Activated naive CD8-positive, alpha-beta T cell (primary cell): ENCODE results near the gene SPNS1.
"Not testable (repeated sequence)": the region's sequence is repeated elsewhere in the genome, so short reads cannot be mapped to it uniquely, and the experiment has no call there.

Experiments used
- H3K27ac Mint-ChIP-seq: one replicate; pipeline ENCODE4 v1.8.0; 2021; ENCODE audit warnings: mixed read lengths
- H3K27me3 Mint-ChIP-seq: one replicate; pipeline ENCODE4 v1.8.0; 2021; ENCODE audit warnings: mixed read lengths
- H3K36me3 Mint-ChIP-seq: one replicate; pipeline ENCODE4 v1.8.0; 2021; ENCODE audit warnings: mixed read lengths
- H3K4me1 Mint-ChIP-seq: one replicate; pipeline ENCODE4 v1.8.0; 2021; ENCODE audit warnings: low read depth, mixed read lengths
- H3K4me3 Mint-ChIP-seq: one replicate; pipeline ENCODE4 v1.8.0; 2021; ENCODE audit warnings: mild to moderate bottlenecking, mixed read lengths
- H3K9me3 Mint-ChIP-seq: one replicate; pipeline ENCODE4 v1.8.0; 2021; ENCODE audit warnings: low read depth, mixed read lengths

The SPNS1 gene

GRCh38 chr16:28938721-28939120 is 35.9 kb upstream of the SPNS1 start:
- H3K9me3 Mint-ChIP-seq, result no peaks in the 10 kb centered on the region

GRCh38 chr16:28939825-28940224 is 34.8 kb upstream of the SPNS1 start:
- not testable (repeated sequence) for H3K4me3 Mint-ChIP-seq, H3K27me3 Mint-ChIP-seq, H3K9me3 Mint-ChIP-seq, H3K27ac Mint-ChIP-seq, H3K36me3 Mint-ChIP-seq
- H3K4me1 Mint-ChIP-seq, result peaks cover 13% of the 10 kb centered on the region

More at GRCh38 chr16:28938721-28939120, 35.9 kb upstream of the SPNS1 start:
- Mint-ChIP-seq H3K4me1 (peaks cover 13% of the 10 kb centered on the region), H3K36me3 (peaks cover 2% of the 10 kb centered on the region), H3K27me3 (no peaks in the 10 kb centered on the region), H3K4me3 (no peak overlapping the region), H3K27ac (no peak overlapping the region)

GRCh38 chr16:28943281-28943680 is 31.3 kb upstream of the SPNS1 start:
- H3K4me1 Mint-ChIP-seq, result peaks cover 8% of the 10 kb centered on the region

GRCh38 chr16:28946681-28947080 is 27.9 kb upstream of the SPNS1 start:
- H3K4me3 Mint-ChIP-seq, result no peak overlapping the region
- peaks cover 17% of the 10 kb centered on the region for H3K4me1 Mint-ChIP-seq
- H3K36me3 Mint-ChIP-seq, result no peaks in the 10 kb centered on the region
- H3K27ac Mint-ChIP-seq, result no peak overlapping the region
- no peaks in the 10 kb centered on the region for H3K9me3 Mint-ChIP-seq
- H3K27me3 Mint-ChIP-seq, result no peaks in the 10 kb centered on the region

More at GRCh38 chr16:28943281-28943680, 31.3 kb upstream of the SPNS1 start:
- Mint-ChIP-seq H3K36me3 (no peaks in the 10 kb centered on the region), H3K27ac (no peak overlapping the region), H3K9me3 (no peaks in the 10 kb centered on the region), H3K4me3 (no peak overlapping the region), H3K27me3 (no peaks in the 10 kb centered on the region)

- Mint-ChIP-seq H3K27me3 (no peaks in the 10 kb centered on the region), H3K4me1 (peaks cover 29% of the 10 kb centered on the region), H3K4me3 (peak within 1 kb of the TSS; percentile 95), H3K36me3 (no peaks in the 10 kb centered on the region), H3K27ac (peak within 1 kb of the TSS; percentile 97), H3K9me3 (no peaks in the 10 kb centered on the region)
Measured at GRCh38 chr16:28950648-28951409, 23.7 kb upstream of the SPNS1 start, which contains the start of gene NFATC2IP. Gene NFATC2IP (plus strand): TSS chr16:28950937. CDS start chr16:28951012, 75 bp downstream.

- Mint-ChIP-seq H3K27me3 (no peaks in the 10 kb centered on the region), H3K4me3 (peak overlapping the region; percentile 95), H3K36me3 (peaks cover 2% of the 10 kb centered on the region), H3K9me3 (no peaks in the 10 kb centered on the region), H3K4me1 (peaks cover 28% of the 10 kb centered on the region), H3K27ac (peak overlapping the region; percentile 83)
Measured at GRCh38 chr16:28951410-28951943, 23.1 kb upstream of the SPNS1 start.

- Mint-ChIP-seq H3K4me1 (peaks cover 7% of the 10 kb centered on the region), H3K9me3 (no peaks in the 10 kb centered on the region), H3K27ac (no peak overlapping the region), H3K27me3 (no peaks in the 10 kb centered on the region), H3K4me3 (no peak overlapping the region), H3K36me3 (peaks cover 3% of the 10 kb centered on the region)
Measured at GRCh38 chr16:28958216-28958615, 16.4 kb upstream of the SPNS1 start.

GRCh38 chr16:28958836-28959235 is 15.7 kb upstream of the SPNS1 start:
- H3K4me1 Mint-ChIP-seq, result peaks cover 4% of the 10 kb centered on the region
- no peak overlapping the region for H3K4me3 Mint-ChIP-seq
- H3K36me3 Mint-ChIP-seq, result peaks cover 3% of the 10 kb centered on the region
- H3K27me3 Mint-ChIP-seq, result no peaks in the 10 kb centered on the region
- H3K27ac Mint-ChIP-seq, result no peak overlapping the region
- no peaks in the 10 kb centered on the region for H3K9me3 Mint-ChIP-seq

- Mint-ChIP-seq H3K36me3 (no peaks in the 10 kb centered on the region), H3K27me3 (no peaks in the 10 kb centered on the region), H3K9me3 (no peaks in the 10 kb centered on the region), H3K4me1 (no peaks in the 10 kb centered on the region), H3K27ac (no peak overlapping the region), H3K4me3 (no peak overlapping the region)
Measured at GRCh38 chr16:28964072-28964471, 10.5 kb upstream of the SPNS1 start.

- H3K36me3 Mint-ChIP-seq, result no peaks in the 10 kb centered on the region
- H3K27me3 Mint-ChIP-seq, result no peaks in the 10 kb centered on the region
- H3K4me3 Mint-ChIP-seq, result no peak overlapping the region
- no peaks in the 10 kb centered on the region for H3K9me3 Mint-ChIP-seq
- H3K27ac Mint-ChIP-seq, result no peak overlapping the region
- H3K4me1 Mint-ChIP-seq, result no peaks in the 10 kb centered on the region
Measured at GRCh38 chr16:28964496-28964895, 10.1 kb upstream of the SPNS1 start.

- Mint-ChIP-seq H3K36me3 (no peaks in the 10 kb centered on the region), H3K27ac (no peak overlapping the region), H3K27me3 (no peaks in the 10 kb centered on the region), H3K4me3 (no peak overlapping the region), H3K4me1 (no peaks in the 10 kb centered on the region), H3K9me3 (no peaks in the 10 kb centered on the region)
Measured at GRCh38 chr16:28967156-28967555, 7.4 kb upstream of the SPNS1 start.

- not testable (repeated sequence) for H3K4me1 Mint-ChIP-seq, H3K4me3 Mint-ChIP-seq
Measured at GRCh38 chr16:28969696-28970095, 4.9 kb upstream of the SPNS1 start.

GRCh38 chr16:28974007-28974436 is 556 bp upstream of the SPNS1 start:
- H3K36me3 Mint-ChIP-seq, result peaks cover 5% of the 10 kb centered on the region
- H3K4me3 Mint-ChIP-seq, result peak overlapping the region; percentile 94
- no peaks in the 10 kb centered on the region for H3K9me3 Mint-ChIP-seq
- peaks cover 31% of the 10 kb centered on the region for H3K4me1 Mint-ChIP-seq
- peak overlapping the region; percentile 96 for H3K27ac Mint-ChIP-seq
- H3K27me3 Mint-ChIP-seq, result no peaks in the 10 kb centered on the region

More at GRCh38 chr16:28969696-28970095, 4.9 kb upstream of the SPNS1 start:
- H3K27me3 Mint-ChIP-seq, H3K27ac Mint-ChIP-seq, H3K9me3 Mint-ChIP-seq, H3K36me3 Mint-ChIP-seq: not testable (repeated sequence)

- Mint-ChIP-seq H3K4me3 (peak overlapping the region; percentile 94), H3K27me3 (no peaks in the 10 kb centered on the region), H3K36me3 (peaks cover 5% of the 10 kb centered on the region), H3K27ac (peak overlapping the region; percentile 88), H3K4me1 (peaks cover 31% of the 10 kb centered on the region), H3K9me3 (no peaks in the 10 kb centered on the region)
Measured at GRCh38 chr16:28975158-28975599, 601 bp downstream of the SPNS1 start.

- Mint-ChIP-seq H3K4me3 (peak overlapping the region; percentile 17), H3K36me3 (peaks cover 11% of the 10 kb centered on the region), H3K27ac (no peak overlapping the region), H3K27me3 (no peaks in the 10 kb centered on the region), H3K9me3 (no peaks in the 10 kb centered on the region), H3K4me1 (peaks cover 31% of the 10 kb centered on the region)
Measured at GRCh38 chr16:28977703-28978662, 3.4 kb downstream of the SPNS1 start.
